Choroid plexus epithelial cell (primary cell): ENCODE measurements around the gene XRCC2.
"Not testable (repeated sequence)": the region's sequence is repeated elsewhere in the genome, so short reads cannot be mapped to it uniquely, and the experiment has no call there.

Experiments used
- DNase-seq: peaks from one replicate; pipeline ENCODE4 v3.0.0-alpha.2; 2010; ENCODE audit warnings: low read depth
- H3K4me3 ChIP-seq: 2 replicates; pipeline ENCODE4 v1.5.1; 2011; ENCODE audit warnings: low read depth, mild to moderate bottlenecking, control low read depth, low read length, moderate library complexity
- CTCF ChIP-seq: conservative IDR thresholded peaks from 2 replicates; pipeline ENCODE4 v1.5.1; 2011; ENCODE audit warnings: low read depth, mild to moderate bottlenecking, control low read depth, inconsistent platforms, low read length, moderate library complexity

Gene XRCC2

DNA sequence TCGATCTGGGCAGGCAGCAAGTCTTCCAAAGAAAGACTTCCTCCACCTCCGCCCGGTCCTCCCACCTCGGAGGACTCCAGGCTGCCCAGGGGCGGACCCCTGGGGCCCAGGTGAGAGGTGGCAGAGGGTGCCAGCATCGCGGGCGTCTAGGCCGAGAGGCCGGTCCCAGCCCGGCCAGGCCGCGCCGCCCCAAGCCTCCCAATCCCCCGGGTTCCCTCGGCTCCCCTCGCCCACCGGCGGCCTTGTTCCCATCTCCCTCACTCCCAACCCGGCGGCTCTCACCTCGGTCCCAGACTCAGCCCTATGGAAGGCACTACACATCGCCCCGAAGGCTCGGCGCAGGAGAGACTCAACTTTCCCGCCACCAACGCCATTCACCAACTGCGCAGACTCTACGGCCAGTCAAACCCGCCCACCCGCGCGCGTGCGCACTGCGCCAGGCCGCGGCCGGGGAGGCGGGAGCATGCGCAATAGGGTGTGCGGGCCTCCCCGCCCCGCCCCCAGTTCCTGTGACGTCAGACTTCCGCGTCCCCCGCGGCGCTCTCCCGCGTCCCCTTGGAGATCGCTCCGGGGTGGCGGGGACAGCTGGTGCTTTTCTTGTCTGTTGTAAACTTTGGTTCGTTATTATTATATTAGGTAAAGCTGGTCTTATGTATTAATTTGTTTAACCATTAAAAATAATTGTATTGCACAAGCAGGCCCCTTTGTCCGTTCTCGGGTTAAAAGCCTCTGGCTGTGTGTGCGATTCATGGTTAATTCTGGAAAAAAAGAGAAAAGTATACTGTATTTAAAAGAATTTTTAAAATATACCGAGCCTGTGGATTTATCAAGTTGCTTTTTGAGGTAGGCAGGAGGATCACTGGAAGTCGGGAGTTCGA lies at the start of gene XRCC2:
TSS of gene XRCC2 (minus strand) at position 383 of the 878 bp plus-strand sequence. CDS start at position 321, 62 bp downstream.
- no peak for TF ChIP-seq CTCF
- peak within 1 kb of the TSS; percentile 86 for H3K4me3 ChIP-seq
- DNase-seq: peak; percentile 92

- no peak for DNase-seq
- TF ChIP-seq CTCF: no peak
- no peak overlapping the region for H3K4me3 ChIP-seq
Observed at GRCh38 chr7:152723364-152723763, 47.4 kb upstream of the XRCC2 start.

DNA sequence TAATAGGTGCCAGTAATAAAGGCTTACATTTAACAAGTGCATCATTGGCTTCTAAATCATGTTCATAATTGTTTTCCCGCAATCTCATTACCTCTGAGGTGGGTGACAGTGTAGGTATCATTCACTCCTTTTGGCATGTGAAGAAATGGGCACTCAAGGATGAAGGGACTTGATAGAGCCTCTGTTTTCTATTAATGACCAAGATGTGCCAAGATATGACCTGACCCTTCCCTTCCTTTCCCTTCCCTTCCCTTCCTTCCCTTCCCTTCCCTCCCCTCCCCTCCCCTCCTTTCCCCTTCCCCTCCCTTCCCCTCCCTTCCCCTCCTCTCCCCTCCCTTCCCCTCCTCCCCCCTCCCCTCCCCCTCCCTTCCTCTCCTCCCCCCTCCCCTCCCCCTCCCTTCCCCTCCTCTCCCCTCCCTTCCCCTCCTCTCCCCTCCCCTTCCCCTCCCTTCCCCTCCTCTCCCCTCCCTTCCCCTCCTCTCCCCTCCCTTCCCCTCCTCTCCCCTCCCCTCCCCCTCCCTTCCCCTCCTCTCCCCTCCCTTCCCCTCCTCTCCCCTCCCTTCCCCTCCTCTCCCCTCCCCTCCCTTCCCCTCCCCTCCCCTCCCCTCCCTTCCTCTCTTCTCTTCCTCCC lies 36.6 kb upstream of the XRCC2 start:
- DNase-seq, H3K4me3 ChIP-seq: not testable (repeated sequence)

DNA sequence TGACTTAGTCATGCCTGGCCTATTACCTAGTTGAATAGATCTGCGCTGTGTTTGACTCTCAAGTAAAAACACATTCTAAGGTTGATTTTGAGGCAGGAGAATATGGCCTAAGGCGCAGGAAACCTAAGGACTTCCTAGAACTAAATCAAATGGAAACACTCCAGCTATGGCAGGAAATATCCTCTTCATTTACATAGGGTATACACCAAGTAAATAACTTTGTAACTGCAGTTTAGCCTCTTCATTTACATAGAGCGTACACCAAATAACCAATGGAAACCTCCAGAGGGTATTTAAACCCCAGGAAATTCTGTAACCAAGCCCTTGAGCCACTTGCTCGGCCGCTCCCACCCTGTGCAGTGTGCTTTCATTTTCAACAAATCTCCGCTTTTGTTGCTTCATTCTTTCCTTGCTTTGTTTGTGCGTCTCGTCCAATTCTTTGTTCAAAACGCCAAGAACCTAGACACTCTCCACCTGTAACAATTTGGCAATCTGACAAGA lies 35.6 kb upstream of the XRCC2 start:
- TF ChIP-seq CTCF: no peak
- H3K4me3 ChIP-seq: no peak overlapping the region
- DNase-seq: no peak

DNA sequence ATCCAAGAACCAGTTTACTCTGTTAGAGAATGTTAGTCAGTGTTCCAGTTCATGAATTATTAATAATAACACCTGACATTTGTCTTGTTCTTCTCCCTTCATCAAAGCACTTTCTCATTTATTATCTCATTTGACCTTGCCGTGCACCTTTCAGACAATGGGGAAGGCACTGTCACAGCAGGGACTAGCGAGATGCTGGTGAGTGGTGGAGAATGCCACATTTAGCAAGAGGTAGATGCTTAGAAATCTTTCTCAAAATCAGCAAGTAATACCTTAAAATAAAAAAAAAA lies 34.2 kb upstream of the XRCC2 start:
- H3K4me3 ChIP-seq: no peak overlapping the region
- no peak for TF ChIP-seq CTCF
- no peak for DNase-seq

- H3K4me3 ChIP-seq: no peak overlapping the region
- DNase-seq: no peak
- no peak for TF ChIP-seq CTCF
Observed at GRCh38 chr7:152709287-152710152, 33.6 kb upstream of the XRCC2 start.

DNA sequence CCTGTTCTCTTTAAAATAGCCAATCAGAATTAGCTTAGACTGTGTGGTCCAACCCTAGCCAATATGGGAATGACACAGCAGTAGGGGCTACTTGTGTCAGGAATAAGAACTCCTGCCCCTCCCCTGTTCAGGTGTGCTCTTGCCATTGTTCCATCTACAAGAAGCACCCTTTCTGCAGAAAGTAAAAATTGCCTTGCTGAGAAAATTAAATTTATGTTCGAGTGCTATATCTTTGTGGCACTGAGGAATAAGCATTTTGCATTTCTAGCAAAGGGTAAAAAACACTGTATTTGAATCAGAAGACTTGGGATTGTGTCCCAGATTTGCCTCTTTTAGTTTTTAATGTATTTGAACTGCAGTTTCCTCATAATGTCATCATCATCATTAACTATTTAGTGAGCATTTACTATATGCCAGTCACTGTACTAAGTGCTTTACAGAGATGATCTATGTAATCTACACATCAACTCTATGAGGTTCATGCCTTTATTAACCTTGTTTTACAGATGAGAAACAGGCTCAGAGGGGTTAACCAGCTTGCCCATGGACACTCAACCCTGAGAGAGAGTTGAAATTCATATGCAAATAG lies 28.9 kb upstream of the XRCC2 start:
- TF ChIP-seq CTCF: no peak
- DNase-seq: no peak
- H3K4me3 ChIP-seq: no peak overlapping the region
